ELR (cell line): ENCODE results near the gene GPATCH8.
"Not testable (repeated sequence)": the region's sequence is repeated elsewhere in the genome, so short reads cannot be mapped to it uniquely, and the experiment has no call there.

Source experiments
- DNase-seq: peaks from one replicate; pipeline ENCODE4 v3.0.0-alpha.2; 2015; ENCODE audit warnings: low read depth

The GPATCH8 gene

DNA sequence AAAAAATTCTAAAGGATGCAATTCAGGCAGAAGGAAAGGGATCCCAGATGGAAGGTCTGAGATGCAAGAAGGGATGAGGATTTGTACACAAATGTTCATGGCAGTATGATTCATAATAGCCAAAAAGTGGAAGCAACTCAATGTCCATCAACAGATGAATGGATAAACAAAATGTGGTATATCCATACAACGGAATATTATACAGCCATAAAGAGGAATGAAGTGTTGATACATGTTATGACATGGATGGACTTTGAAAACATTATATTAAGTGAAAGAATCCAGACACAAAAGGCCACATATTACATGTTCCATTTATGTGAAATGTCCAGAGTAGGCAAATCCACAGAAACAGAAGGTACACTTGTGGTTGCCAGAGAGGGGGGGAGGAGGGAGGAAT lies 23.9 kb upstream of the GPATCH8 start:
- DNase-seq: no peak

DNA sequence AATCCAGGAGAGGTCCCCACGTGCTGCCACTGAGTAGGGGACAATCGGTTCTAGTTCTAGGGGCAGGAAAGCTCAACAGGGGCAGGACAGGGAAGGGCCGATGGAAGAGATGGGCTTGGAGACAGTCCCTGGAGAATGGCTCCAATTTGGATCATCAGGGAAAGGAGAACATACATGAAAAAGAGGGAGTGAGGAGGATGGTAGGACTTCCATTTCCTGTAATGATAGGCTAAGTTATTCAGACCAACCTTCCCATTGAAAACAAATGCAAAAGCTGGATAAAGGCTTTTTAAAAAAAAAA lies 20.4 kb upstream of the GPATCH8 start:
- DNase-seq: no peak

DNA sequence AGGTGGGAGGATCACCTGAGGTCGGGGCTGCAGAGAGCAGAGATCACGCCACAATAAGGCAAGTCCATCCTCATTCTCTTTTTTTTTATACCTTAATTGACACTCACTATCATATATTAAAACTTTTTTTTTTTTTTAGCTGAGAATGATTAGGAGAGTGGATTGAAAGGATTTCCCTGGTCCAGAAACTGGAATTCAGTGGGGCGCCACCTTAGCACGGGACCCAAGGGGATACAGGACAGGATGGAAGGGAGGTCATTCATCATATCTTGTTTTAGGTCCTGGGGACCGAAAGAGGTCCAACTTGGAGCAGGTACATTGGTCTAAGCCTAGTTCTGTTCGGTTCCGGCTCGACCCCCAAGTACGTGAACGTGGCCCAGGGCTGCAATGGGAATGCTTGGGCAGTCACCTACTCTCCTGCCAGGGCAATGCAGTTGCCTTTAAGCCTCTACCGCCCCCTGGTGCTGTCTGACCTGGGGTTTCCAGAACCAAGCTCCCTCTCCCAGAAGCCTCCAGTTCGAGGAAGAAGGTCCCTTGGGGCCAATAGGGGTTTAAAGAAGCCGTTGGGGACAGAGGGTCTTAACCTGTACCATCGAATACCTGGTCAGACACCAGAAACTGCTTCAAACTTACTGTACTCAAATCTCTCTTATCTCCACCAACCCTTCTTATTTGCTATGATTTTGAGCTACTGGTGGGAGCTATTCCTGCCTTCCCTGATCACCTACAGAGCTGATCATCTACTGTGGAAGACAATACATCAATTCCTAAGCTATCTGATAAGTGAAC lies 19.9 kb upstream of the GPATCH8 start:
- peak; percentile 75 for DNase-seq

DNA sequence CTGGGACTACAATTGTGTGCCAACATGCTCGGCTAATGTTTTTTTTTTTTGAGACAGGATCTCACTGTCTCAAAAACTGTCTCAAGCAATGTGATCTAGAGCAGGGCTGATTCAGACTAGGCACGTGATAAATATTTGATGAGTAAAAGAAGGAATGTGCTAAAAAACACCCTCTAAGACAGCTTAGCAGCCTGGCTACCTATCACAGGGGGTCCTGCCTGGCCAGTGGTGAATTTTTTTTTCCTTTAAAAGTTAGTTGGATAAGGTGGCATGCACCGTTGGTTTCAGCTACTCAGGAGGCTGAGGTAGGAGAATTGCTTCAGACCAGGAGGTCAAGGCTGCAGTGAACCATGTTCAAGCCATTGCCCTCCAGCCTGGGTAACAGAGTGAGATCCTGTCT lies 14.8 kb upstream of the GPATCH8 start:
- DNase-seq: peak; percentile 70

DNA sequence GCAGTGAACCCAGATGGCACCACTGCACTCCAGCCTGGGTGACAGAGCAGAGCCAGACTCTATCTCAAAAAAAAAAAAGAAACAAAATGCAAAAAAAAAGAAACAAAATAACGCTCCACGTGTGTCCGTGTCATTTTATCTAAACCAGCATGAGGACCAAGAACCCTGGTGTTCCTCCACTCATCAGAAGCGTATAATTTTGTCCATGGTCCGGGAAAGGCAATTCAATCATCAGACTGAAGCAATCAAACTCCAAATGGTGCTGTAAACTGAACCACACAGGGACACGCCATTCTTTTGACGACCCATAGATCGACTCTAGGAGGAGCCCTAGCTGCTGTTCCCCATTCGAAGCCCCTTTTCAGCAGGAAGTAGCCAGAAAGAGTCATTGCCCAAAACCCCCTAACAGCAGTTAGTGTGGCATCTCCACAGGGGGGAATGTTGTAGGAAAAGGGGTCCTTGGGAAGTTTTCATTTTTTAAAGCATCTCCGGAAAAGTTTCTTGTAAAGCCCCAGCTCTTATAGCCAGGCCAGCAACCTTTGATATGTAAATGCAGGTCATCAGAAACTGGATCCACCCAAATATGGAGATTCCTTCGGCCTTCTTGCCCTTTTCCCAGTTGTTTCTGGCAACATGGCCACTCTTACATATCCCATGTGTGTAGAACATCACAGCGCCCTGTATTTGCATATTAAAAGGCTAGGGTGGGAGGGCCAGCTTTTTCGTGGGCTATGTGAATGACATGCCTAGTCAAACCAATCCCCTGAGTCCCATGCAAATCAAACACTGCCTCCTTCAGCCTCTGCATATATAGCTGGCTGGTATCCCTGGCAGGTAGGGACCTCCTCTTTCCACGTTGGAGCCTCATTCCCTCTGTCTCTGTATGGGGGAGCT lies 8.3 kb upstream of the GPATCH8 start:
- peak; percentile 44 for DNase-seq

DNA sequence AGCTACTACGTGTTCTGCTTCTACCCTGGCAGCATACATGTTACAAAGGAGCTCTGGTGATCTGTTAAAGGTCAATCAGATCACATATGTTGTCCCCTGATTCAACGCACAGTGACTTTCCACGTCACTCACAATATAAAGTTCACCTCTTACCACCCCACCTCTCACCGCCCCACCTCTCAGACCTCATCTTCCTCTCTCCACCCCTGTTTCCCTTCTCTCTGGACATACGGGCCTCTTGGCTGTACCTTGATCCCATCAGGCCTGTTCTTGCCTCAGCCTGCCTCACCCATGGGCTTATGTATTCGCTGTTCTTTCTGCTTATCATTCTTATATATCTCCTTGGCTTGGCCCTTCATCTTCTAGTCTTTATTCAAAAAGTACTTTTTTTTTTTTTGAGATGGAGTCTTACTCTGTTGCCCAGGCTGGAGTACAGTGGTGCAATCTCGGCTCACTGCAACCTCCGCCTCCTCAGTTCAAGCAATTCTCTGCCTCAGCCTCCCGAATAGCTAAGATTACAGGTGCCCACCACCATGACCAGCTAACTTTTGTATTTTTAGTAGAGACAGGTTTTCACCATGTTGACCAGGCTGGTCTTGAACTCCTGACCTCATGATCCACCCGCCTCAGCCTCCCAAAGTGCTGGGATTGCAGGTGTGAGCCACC lies 3.9 kb upstream of the GPATCH8 start:
- not testable (repeated sequence) for DNase-seq

DNA sequence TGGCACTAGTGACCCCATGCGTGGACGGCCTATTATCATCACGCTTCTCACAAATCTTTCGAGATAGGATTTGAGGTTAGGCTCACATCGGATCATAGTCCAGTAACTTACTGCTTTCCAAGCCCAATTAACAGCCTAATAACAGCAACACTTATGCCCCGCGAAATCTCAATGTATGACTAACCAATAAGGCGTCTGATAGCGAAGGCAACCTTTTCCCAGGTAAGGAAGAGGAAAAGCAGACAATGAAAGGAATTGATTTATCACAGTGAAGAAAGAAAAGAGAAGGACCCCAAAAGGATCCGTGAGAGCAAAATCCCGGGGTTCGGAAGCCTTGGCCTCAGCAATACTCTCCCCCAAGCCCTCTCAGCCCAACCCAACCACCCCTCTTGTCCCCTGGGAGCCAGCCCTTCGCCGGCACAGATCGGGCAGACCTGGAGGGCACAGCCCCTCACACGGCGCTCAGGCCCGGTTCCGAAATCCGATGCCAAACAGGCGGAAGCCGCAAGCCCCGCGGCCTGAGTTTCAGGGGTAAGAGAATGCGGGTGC lies 534 bp downstream of the GPATCH8 start:
- DNase-seq: peak; percentile 50

DNA sequence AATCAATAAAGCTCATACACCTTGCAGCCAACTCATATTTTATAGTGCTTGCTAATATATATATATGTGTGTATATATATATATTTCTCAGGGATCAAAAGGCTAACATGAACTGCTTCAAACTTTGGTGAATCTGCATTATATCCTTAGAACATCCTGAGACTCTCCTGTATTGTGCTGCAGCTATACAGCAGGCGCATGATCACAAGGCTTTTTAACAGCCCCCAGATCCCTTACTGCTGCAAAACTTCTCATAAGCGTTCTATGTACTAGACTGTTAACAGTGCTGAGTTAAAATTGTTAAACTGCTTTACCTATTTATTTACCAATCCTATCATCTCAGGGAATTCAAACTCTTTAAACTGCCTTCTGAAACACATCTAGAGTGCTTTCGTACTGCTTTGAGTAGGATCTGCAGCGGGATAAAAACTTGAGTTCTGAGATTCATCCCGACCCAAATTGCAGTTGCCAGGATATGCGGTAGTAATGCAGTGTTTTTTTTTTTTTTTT lies 1.3 kb downstream of the GPATCH8 start:
- peak; percentile 51 for DNase-seq

DNA sequence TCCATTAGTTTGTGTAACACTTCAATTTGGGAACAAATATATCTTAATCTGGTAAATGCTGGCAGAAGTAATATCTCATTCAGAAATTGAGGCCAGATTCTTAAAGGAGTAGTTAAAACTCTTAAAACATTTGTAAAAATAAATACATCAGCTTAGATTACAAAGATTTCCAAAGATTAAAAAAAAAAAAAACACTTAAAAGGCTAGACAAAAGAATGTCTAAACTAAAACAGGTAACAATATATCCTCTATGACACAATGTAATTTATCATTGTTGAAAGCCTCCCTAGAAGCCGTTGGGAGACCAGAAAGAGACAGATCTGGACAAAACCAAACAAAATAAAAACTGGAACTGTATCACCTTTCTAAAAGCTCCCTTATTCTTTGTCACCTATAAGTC lies 3.5 kb downstream of the GPATCH8 start:
- no peak for DNase-seq

DNA sequence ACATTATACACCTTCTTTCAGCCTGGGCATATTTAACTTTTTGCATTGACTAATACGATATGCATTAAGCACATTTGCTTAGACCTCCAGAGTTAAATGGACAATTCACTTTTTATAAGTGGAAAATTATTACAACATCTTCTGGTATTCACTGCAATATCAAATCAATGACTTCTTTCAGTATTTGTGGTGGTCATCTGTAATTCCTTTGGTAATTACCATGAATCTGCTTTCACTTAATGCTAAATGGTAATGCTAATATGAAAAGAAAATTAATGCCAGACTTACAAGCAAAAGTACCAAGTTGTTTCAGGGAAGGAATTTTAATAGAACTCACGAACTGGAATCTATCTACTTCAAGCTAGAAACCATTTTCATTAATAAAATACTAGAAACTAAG lies 6.4 kb downstream of the GPATCH8 start:
- no peak for DNase-seq

DNA sequence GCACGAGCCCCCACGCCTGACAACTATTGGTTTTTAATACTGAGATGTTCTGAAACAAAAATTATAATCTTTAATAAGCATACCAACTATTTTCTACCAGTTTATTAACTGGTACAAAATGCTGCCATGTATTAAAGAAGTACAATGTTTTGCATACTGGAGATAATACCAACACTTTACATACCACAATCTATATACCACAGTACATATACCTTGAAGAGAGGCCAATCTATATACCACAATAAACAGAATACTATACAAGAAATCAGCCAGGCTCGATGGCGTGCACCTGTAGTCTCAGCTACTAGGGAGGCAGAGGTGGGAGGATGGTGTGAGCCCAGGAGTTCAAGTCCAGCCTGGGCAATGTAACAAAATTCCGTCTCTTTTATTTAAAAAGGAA lies 9.9 kb downstream of the GPATCH8 start:
- DNase-seq: no peak

DNA sequence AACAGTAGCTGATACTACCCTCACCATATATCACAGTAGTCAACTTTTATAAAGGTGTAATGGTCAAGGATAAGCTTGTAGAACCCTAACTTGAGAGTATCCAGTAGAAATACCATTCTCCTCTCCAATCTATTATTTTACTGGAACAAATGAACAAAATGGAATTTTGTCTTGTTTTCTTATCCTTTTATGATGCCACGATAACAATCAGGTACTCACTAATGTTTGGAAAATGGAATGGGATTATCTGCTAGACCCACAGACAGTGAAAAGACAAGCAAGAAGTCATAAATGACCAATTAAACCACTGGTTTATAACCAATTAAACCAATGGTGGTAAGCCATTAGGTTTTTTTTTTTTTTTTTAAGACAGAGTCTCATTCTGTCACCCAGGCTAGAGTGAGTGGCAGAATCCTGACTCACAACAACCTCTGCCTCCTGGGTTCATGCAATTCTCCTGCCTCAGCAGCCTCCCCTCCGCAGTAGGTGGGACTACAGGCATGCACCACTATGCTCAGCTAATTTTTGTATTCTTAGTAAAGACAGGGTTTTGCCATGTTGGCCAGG lies 10.4 kb downstream of the GPATCH8 start:
- no peak for DNase-seq

DNA sequence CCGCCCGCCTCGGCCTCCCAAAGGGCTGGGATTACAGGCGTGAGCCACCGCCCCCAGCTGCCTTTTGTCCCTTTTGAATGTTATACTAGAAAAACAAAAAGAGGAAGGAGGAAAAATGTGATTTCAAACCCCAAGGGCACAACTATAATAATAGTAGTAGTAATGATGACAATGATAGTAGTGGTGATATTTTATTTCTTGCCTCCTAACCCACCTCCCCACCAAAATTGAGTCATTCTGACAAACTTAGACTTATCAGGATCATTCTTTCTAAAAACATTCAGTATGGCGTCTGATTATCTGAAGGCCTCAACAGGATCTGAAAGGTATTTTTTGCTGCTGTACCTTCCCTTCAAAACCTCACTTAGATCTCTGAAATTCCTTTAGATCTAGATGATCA lies 13.6 kb downstream of the GPATCH8 start:
- no peak for DNase-seq

DNA sequence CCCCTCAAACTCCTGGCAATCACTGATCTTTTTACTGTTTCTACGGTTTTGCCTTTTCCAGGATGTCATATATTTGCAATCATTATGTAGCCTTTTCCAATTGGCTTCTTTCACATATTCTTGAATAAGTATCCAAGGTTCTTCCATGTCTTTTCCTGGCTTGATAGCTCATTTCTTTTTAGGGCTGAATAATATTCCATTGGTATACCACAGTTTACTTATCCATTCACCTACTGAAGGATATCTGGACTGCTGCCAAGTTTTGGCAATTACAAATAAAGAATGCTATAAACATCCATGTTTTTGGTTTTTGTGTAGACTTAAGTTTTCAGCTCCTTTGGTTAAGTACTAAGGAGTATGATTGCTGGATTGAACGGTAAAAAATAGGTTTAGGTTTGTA lies 16.0 kb downstream of the GPATCH8 start:
- DNase-seq: peak; percentile 13

DNA sequence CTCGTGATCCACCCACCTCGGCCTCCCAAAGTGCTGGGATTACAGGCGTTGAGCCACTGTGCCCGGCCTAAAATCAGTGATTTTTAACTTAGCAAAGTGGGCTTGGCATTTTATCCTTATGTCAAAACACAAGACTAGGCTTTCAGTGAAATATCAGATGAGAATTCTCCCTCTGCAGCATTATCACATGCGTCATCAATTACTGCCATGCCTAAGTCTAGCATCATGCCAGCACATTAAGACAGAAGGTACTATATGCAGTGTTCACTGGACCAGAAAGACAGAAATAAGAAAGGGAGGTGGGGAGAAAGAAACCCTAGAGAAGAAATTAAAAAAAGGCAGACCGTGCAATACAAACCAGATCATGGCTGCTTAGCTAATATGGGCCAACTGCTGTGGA lies 29.8 kb downstream of the GPATCH8 start:
- no peak for DNase-seq

DNA sequence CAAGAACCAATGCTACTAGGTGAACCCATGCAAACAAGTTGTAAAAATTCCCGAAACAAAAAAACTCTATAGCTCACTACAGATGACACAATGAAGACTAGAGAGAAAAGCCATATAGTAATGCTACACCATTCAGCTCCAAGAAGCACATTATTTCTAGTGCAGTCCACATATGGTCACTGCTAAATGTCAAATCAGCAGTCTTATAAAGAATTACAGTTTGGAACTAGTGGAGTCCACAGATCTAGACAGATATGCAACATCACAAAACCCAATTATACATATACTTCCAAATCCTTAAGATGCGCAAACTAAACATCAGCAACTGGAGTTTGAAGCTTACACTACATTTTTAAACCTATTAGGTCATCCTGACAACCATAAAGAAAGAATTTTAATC lies 33.5 kb downstream of the GPATCH8 start:
- DNase-seq: no peak

DNA sequence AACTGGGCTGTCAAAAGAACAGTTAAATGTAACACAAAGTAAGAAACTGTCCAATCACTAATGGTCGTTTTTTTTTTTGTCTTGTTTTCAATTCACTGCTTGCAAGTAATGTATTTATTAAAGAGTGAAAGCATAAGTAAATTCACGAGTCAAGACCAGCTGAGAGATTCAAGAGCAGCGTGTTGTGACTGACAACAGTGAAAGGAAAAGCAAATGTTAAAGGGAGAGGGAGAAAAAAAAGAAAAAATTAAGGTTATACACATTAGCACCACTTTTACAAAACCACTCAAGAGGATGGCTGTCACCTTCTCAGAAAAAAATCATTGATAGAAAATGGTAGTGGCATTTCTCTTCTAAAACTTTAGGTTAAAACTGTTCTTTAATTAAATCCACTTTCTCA lies 36.1 kb downstream of the GPATCH8 start:
- no peak for DNase-seq

DNA sequence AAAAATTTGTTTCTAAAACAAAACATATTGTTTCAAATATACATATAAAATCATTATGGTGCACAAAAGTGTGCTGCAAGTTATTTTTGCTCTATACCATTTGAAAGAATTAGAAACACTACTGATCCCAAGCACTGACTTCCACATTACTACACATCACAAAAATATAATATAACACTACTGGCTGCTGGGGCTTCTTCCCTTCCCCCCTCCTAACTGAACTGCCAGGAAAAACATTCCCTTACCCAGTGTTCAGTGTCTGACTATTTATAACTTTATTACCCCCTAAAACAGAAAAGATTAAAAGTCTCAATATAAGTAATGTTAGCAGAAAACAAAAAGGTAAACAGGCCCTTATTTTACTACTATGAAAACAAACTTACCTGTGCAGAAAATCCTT lies 36.9 kb downstream of the GPATCH8 start:
- DNase-seq: no peak

DNA sequence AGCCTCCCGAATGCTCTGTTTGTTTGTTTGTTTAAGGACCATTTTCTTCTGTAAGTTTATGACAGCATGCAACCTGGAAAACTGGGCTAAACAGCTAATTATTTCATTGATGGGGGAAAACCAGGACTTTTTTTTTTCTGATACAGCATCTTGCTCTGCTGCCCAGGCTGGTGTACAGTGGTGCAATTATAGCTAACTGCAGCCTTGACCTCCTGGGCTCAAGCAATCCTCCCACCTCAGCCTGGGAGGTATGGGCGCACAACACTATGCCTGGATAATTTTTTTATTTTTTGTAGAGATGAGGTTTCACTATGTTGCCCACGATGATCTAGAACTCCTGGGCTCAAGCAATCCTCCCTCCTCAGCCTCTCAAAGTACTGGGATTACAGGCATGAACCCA lies 37.3 kb downstream of the GPATCH8 start:
- DNase-seq: no peak

DNA sequence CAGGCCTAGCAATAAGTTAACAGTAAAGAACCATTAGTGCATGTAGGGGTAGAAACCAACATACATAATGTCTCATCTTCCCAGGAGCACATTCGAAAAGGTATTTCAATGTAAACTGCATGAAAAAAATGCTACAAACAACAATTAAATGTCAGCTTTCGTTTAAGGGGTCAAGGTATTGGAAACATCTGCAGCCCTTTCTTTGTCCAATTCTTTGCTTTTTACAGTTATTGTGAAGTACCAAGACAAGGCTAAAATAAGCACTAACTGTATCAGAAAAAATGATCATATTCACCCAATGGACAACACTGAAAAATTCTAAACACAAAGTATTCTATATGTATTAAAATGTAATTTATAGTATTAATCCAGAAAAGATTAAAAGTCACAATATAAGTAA lies 37.9 kb downstream of the GPATCH8 start:
- no peak for DNase-seq

DNA sequence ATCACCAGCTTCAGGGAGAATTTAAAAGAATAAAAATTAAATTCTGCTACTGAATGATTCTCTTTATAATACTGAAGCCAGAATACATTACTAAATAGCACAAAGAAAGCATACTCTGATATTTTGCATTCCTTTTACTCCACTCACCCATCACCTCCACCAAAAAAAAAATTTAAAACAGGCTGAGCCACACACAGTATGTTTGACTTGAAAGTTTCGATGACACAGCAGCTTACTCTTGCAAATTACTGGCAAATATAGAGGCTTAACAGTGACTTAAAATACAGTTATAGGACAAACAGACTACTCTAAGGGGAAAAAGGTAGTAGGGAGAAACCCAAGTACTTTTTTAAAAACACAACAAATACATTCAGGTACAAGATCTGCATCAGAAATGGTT lies 39.2 kb downstream of the GPATCH8 start:
- peak; percentile 12 for DNase-seq

DNA sequence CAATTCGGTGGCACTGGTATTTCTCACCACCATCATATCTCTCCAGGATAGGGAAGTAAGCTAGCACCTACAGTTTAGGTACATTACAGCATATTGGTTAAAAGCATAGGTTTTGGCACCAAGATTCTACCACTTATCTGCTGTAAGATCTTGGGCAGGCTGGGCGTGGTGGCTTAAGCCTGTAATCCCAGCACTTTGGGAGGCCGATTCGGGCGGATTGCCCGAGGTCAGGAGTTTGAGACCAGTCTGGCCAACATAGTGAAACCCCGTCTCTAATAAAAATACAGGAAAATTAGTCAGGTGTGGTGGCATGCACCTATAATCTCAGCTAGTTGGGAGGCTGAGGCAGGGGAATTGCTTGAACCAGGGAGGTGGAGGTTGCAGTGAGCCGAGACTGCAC lies 51.4 kb downstream of the GPATCH8 start:
- no peak for DNase-seq
